Type B pancreatic cell (in vitro differentiated cells): Measurements from ENCODE around the gene NTSR2. TPM values are rescaled to one million over a fixed set of nuclear protein-coding genes. Genes with fewer than 3 reads are reported as not detected.

Experiments used
- DNase-seq: peaks from one replicate; pipeline ENCODE4 v3.0.0; 2021; ENCODE audit warnings: mixed read lengths; ENCODE audit not compliant: unreplicated experiment; ENCODE audit errors: extremely low spot score
- H3K27ac Mint-ChIP-seq: 2 replicates; pipeline ENCODE4 v1.8.0; 2021; ENCODE audit warnings: mild to moderate bottlenecking, mixed read lengths
- H3K27me3 Mint-ChIP-seq: 2 replicates; pipeline ENCODE4 v1.8.0; 2021; ENCODE audit warnings: mixed read lengths
- H3K36me3 Mint-ChIP-seq: 2 replicates; pipeline ENCODE4 v1.8.0; 2021; ENCODE audit warnings: mixed read lengths
- H3K4me1 Mint-ChIP-seq: one replicate; pipeline ENCODE4 v1.8.0; 2021; ENCODE audit warnings: mixed read lengths; ENCODE audit not compliant: unreplicated experiment
- H3K4me3 Mint-ChIP-seq: 2 replicates; pipeline ENCODE4 v1.8.0; 2021; ENCODE audit warnings: mild to moderate bottlenecking, mixed read lengths
- H3K9me3 Mint-ChIP-seq: 2 replicates; pipeline ENCODE4 v1.8.0; 2021; ENCODE audit warnings: mixed read lengths
- total RNA-seq: library from RNA; stranded (reverse); gene quantifications from 2 replicates; pipeline ENCODE4 v1.2.1, GENCODE V29; 2021; ENCODE audit warnings: low replicate concordance
- TF ChIP-seq, protein P1 (sequence below): fragments of 200-600 bp; sonication (generic); conservative IDR thresholded peaks from 2 replicates; pipeline ENCODE4 v1.5.0; 2021; ENCODE audit warnings: antibody characterized with exemption, mild to moderate bottlenecking

NTSR2 gene
- total RNA-seq, 1 donor from 2014 or later = not detected

DNA sequence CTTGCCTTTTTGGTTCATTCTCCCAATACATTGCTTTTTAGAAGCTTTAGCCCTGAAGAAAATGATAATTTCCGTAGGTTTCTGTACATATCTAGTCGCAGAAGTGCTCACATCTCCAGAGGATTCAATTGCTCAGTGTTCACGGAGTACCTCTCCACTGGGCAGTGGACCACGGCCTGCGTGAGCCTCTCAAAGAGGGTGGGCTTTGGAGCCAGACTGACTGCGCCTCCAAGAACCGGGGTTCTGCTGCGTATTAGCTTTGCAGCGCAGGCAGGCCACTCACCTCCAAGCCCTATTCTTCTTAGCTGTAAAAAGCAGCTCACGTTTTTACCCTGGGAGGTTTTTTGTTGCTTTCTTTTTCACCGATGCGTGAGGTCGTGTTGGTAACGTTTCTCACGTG is 35.4 kb downstream of the NTSR2 start:
- no peaks in the 10 kb centered on the region for H3K9me3 Mint-ChIP-seq
- DNase-seq = no peak
- TF ChIP-seq, protein P1, sequence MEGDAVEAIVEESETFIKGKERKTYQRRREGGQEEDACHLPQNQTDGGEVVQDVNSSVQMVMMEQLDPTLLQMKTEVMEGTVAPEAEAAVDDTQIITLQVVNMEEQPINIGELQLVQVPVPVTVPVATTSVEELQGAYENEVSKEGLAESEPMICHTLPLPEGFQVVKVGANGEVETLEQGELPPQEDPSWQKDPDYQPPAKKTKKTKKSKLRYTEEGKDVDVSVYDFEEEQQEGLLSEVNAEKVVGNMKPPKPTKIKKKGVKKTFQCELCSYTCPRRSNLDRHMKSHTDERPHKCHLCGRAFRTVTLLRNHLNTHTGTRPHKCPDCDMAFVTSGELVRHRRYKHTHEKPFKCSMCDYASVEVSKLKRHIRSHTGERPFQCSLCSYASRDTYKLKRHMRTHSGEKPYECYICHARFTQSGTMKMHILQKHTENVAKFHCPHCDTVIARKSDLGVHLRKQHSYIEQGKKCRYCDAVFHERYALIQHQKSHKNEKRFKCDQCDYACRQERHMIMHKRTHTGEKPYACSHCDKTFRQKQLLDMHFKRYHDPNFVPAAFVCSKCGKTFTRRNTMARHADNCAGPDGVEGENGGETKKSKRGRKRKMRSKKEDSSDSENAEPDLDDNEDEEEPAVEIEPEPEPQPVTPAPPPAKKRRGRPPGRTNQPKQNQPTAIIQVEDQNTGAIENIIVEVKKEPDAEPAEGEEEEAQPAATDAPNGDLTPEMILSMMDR = no peak
- no peaks in the 10 kb centered on the region for H3K4me1 Mint-ChIP-seq
- H3K27ac Mint-ChIP-seq = no peak overlapping the region
- peaks cover 16% of the 10 kb centered on the region for H3K36me3 Mint-ChIP-seq
- H3K4me3 Mint-ChIP-seq = no peak overlapping the region
- H3K27me3 Mint-ChIP-seq = no peaks in the 10 kb centered on the region

DNA sequence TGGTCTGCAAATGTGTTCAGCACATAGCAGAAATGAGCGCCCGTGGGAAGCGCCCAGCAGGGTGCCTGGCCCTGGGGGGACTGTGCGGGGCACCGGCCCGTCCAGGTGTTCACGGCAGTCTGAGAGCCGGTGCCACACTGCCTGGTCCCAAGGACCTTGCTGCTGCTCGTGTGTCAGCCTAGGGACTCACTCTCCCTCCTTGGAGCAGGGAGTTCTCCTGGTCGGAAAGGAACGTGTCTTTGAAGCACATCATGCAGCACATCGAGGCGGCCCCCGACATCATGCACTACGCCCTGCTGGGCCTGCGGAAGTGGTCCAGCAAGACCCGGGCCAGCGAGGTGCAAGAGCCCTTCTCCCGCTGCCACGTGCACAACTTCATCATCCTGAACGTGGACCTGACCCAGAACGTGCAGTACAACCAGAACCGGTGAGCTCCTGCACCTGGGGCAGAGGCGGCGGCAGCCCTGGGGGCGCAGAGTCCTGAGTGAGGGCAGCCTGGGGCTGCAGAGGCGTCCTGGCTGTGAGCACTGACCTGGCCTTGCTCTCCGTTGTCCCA is 36.0 kb downstream of the NTSR2 start:
- DNase-seq = no peak
- Mint-ChIP-seq H3K27me3 (no peaks in the 10 kb centered on the region), H3K27ac (no peak overlapping the region), H3K4me1 (no peaks in the 10 kb centered on the region), H3K4me3 (no peak overlapping the region), H3K36me3 (peaks cover 16% of the 10 kb centered on the region), H3K9me3 (no peaks in the 10 kb centered on the region)
- TF ChIP-seq, protein P1 = no peak

DNA sequence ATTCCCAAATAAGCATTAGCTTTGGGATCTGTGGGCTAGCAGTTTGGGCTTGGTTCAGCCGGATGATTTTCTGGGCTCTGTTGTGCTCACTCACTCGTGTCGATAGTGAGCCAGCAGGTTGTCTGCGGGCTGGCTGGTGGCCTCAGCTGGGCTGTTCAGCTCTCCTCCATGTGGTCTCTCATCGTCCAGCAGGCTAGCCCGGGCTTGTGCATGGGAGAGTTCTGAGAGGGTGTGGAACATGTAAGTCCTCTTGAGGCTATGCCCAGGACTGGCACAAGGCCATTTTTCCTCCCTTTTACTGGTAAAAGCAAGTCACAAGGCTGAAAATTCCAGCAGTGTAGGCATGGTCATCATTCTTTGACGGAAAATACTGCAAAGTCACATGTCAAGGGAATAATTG is 38.5 kb downstream of the NTSR2 start:
- H3K27me3 Mint-ChIP-seq = no peaks in the 10 kb centered on the region
- no peak for DNase-seq
- H3K9me3 Mint-ChIP-seq = no peaks in the 10 kb centered on the region
- TF ChIP-seq, protein P1 = no peak
- no peak overlapping the region for H3K27ac Mint-ChIP-seq
- H3K36me3 Mint-ChIP-seq = peaks cover 29% of the 10 kb centered on the region
- no peaks in the 10 kb centered on the region for H3K4me1 Mint-ChIP-seq
- no peak overlapping the region for H3K4me3 Mint-ChIP-seq

DNA sequence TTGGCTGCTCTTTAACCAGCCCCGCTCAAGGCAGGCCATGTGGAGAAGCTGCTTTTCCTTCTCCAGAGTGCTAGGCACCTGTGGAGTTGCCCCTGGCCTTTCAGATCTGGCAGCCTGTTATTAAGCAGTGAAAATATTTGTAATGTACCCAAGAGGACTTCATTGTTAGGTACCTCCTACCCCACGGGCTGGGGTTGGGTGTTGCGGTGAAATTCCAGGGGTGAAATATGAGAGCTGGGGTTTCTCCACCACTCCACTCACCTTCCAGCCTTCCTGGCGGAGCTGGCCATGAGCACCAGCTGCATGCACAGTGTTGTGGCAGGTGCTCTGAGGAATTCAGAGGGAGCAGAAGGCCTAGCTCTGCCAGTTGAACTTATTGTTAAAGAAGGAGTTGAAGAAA is 39.1 kb downstream of the NTSR2 start:
- H3K4me3 Mint-ChIP-seq = no peak overlapping the region
- DNase-seq = no peak
- H3K36me3 Mint-ChIP-seq = peaks cover 33% of the 10 kb centered on the region
- no peaks in the 10 kb centered on the region for H3K9me3 Mint-ChIP-seq
- no peaks in the 10 kb centered on the region for H3K4me1 Mint-ChIP-seq
- TF ChIP-seq, protein P1 = no peak
- no peaks in the 10 kb centered on the region for H3K27me3 Mint-ChIP-seq
- H3K27ac Mint-ChIP-seq = no peak overlapping the region

DNA sequence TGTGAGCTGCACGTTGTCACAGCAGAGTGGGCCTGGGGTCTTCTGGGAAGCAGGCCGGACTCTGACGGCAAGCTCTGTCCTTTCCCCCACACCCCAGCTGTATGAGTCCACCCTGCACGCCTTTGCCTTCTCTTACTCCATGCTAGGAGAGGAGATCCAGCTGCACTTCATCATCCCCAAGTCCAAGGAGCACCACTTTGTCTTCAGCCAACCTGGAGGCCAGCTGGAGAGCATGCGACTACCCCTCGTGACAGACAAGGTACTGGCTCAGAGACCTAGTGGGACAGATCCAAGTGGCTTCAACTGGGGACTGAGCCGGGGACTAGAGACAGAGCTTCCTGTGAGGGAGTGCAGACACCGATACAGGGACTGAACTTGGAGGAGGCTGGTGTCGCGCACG is 40.1 kb downstream of the NTSR2 start:
- H3K27ac Mint-ChIP-seq = no peak overlapping the region
- H3K9me3 Mint-ChIP-seq = no peaks in the 10 kb centered on the region
- DNase-seq = no peak
- H3K27me3 Mint-ChIP-seq = no peaks in the 10 kb centered on the region
- H3K4me3 Mint-ChIP-seq = no peak overlapping the region
- H3K4me1 Mint-ChIP-seq = no peaks in the 10 kb centered on the region
- peaks cover 42% of the 10 kb centered on the region for H3K36me3 Mint-ChIP-seq
- TF ChIP-seq, protein P1 = no peak

DNA sequence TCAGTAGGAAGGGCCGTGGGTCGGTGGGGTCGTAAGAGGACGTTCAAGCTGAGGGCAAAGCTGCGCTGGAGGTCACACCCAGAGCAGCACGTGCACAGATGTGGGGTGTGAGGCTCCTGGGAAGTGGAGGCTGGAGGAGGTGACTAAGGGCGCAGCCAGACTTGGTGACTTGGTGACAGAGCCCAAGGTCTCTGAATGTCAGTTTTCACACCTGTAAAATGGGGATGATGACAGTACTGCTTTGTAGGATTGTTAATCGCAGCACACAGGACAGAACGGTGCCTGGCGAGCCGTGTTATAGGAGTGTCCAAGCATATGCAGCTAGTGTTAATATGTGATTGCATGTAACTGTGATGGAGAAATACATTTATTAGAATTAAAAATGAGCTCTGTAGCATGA is 40.8 kb downstream of the NTSR2 start:
- Mint-ChIP-seq H3K4me3 (no peak overlapping the region), H3K4me1 (no peaks in the 10 kb centered on the region), H3K36me3 (peaks cover 39% of the 10 kb centered on the region), H3K27me3 (no peaks in the 10 kb centered on the region), H3K9me3 (no peaks in the 10 kb centered on the region), H3K27ac (no peak overlapping the region)
- TF ChIP-seq, protein P1 = no peak
- no peak for DNase-seq
